PC-9 (cell line): ENCODE results near the gene CNTN5. TPM values are rescaled to one million over a fixed set of nuclear protein-coding genes. Genes with fewer than 3 reads are reported as not detected.

Source experiments
- BruUV-seq: library from RNA; stranded (reverse); fragments of 400-500 nt; replicated peaks from 2 replicates; lab custom pipeline; 2021; lab: Mats Ljungman, UMichigan
- CTCF ChIA-PET: fragments of 300-600 bp; sonication (Branson Sonifier 250); formaldehyde crosslinking; loops from one replicate; lab custom pipeline; 2022; ENCODE audit warnings: antibody characterized with exemption; lab: Charles Lee
- POLR2A ChIA-PET: fragments of 300-600 bp; sonication (Branson Sonifier 250); formaldehyde crosslinking; loops from one replicate; lab custom pipeline; 2022; ENCODE audit warnings: antibody characterized with exemption; ENCODE audit not compliant: unreplicated experiment; lab: Charles Lee
- DNase-seq, 2 experiments: peaks; one replicate each; pipeline versions ENCODE4 v3.0.0 to v3.0.0-alpha.2; 2015 to 2022; ENCODE audit warnings: mixed read lengths in 1 of 2
- H2AFZ ChIP-seq: fragments of 200-600 bp; sonication (generic); 2 replicates; pipeline ENCODE4 v1.8.1; 2017; ENCODE audit warnings: antibody characterized with exemption
- H3F3A ChIP-seq: fragments of 200-600 bp; sonication (generic); 2 replicates; pipeline ENCODE4 v1.8.1; 2017; ENCODE audit warnings: antibody characterized with exemption, mild to moderate bottlenecking, low read depth; ENCODE audit not compliant: insufficient read depth
- H3K27ac ChIP-seq: fragments of 200-600 bp; sonication (generic); 2 replicates; pipeline ENCODE4 v1.6.1; 2016; ENCODE audit warnings: mixed run types
- H3K27me3 ChIP-seq: fragments of 200-600 bp; sonication (generic); 2 replicates; pipeline ENCODE4 v1.6.1; 2016; ENCODE audit warnings: low read depth, mixed run types; ENCODE audit not compliant: insufficient read depth
- H3K36me3 ChIP-seq: fragments of 200-600 bp; sonication (generic); 2 replicates; pipeline ENCODE4 v1.6.1; 2016; ENCODE audit warnings: low read depth, mixed run types
- H3K4me1 ChIP-seq: fragments of 200-600 bp; sonication (generic); replicated peaks from 2 replicates; pipeline ENCODE4 v1.6.1; 2016; ENCODE audit warnings: mixed run types; ENCODE audit not compliant: insufficient read depth
- H3K4me2 ChIP-seq: fragments of 200-600 bp; sonication (generic); 2 replicates; pipeline ENCODE4 v1.6.1; 2017; ENCODE audit warnings: mixed run types
- H3K4me3 ChIP-seq: fragments of 200-600 bp; sonication (generic); 2 replicates; pipeline ENCODE4 v1.6.1; 2016; ENCODE audit warnings: mixed run types
- H3K79me2 ChIP-seq: fragments of 200-600 bp; sonication (generic); 2 replicates; pipeline ENCODE4 v1.6.1; 2017; ENCODE audit warnings: low read depth, mixed run types
- H3K9me2 ChIP-seq: fragments of 200-600 bp; sonication (generic); 2 replicates; pipeline ENCODE4 v1.8.1; 2017; ENCODE audit warnings: mild to moderate bottlenecking; ENCODE audit not compliant: insufficient read depth
- H3K9me3 ChIP-seq: fragments of 200-600 bp; sonication (generic); 2 replicates; pipeline ENCODE4 v1.8.1; 2016; ENCODE audit warnings: low read depth; ENCODE audit not compliant: insufficient read depth
- H4K20me1 ChIP-seq: fragments of 200-600 bp; sonication (generic); 2 replicates; pipeline ENCODE4 v1.8.1; 2017; ENCODE audit not compliant: insufficient read depth
- EZH2 ChIP-seq: fragments of 200-600 bp; sonication (generic); IDR thresholded peaks from 2 replicates; pipeline ENCODE4 v1.8.0; 2017; ENCODE audit warnings: antibody characterized with exemption, low read depth
- intact Hi-C: fragments of 100-400 bp; cut with micrococcal nuclease; formaldehyde crosslinking; loops from one replicate; pipeline ENCODE4 v1.10.0; 2022; ENCODE audit not compliant: unreplicated experiment
- total RNA-seq: library from RNA; stranded (reverse); gene quantifications from 2 replicates; pipeline ENCODE4 v1.2.3, GENCODE V29; 2021
- TF ChIP-seq, protein P1 (sequence below): fragments of 200-600 bp; sonication (generic); conservative IDR thresholded peaks from 2 replicates; pipeline ENCODE4 v1.6.1; 2017; ENCODE audit warnings: mixed run types, antibody characterized with exemption, mild to moderate bottlenecking, moderate library complexity

The CNTN5 gene
- total RNA-seq, 1 experiment from 2014 or later: not detected

DNA sequence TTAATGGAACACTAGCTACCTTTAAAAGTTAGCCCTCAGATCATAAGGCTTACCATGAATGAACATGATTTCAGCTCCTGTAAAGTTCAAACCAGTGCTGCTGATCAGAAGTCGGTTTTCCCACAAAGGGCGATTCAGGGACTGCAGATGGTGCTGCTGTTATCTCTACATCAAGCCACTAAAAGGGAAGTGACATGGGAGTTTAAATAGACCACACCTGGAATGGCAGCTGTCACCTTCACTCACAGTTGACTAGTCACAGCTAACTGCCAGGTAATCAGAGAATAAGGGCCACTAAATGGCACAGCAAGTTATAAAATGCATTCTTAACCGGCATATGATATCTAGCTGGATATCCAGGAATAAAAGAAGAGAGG, 1085.2 kb downstream of the CNTN5 start:
- ChIA-PET CTCF (no interaction called here), POLR2A (no interaction called here)
- Histone ChIP-seq H3K9me3 (no peaks in the 10 kb centered on the region), H3K4me3 (no peak overlapping the region), H3K9me2 (peaks cover 4% of the 10 kb centered on the region; the same call in 1 of the 2 replicates), H3K36me3 (no peaks in the 10 kb centered on the region), H3K4me1 (no peaks in the 10 kb centered on the region), H3K27me3 (no peaks in the 10 kb centered on the region), H3K27ac (no peak overlapping the region), H3K79me2 (no peaks in the 10 kb centered on the region), H3K4me2 (no peak overlapping the region), H2AFZ (no peak overlapping the region), H3F3A (no peaks in the 10 kb centered on the region), H4K20me1 (no peaks in the 10 kb centered on the region)
- intact Hi-C loops: no loop called here
- BruUV-seq: no TSS peak
- TF ChIP-seq EZH2: no peak
- TF ChIP-seq, protein P1, sequence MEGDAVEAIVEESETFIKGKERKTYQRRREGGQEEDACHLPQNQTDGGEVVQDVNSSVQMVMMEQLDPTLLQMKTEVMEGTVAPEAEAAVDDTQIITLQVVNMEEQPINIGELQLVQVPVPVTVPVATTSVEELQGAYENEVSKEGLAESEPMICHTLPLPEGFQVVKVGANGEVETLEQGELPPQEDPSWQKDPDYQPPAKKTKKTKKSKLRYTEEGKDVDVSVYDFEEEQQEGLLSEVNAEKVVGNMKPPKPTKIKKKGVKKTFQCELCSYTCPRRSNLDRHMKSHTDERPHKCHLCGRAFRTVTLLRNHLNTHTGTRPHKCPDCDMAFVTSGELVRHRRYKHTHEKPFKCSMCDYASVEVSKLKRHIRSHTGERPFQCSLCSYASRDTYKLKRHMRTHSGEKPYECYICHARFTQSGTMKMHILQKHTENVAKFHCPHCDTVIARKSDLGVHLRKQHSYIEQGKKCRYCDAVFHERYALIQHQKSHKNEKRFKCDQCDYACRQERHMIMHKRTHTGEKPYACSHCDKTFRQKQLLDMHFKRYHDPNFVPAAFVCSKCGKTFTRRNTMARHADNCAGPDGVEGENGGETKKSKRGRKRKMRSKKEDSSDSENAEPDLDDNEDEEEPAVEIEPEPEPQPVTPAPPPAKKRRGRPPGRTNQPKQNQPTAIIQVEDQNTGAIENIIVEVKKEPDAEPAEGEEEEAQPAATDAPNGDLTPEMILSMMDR: no peak
- no peak for DNase-seq

- BruUV-seq: no TSS peak
- H3K4me3 ChIP-seq: no peak overlapping the region
Measured at GRCh38 chr11:100119176-100119575, 1098.4 kb downstream of the CNTN5 start.

GRCh38 chr11:100133114-100133513, 1112.4 kb downstream of the CNTN5 start:
- Histone ChIP-seq H3K4me3 (no peak overlapping the region), H3K27ac (no peak overlapping the region), H3K4me1 (no peaks in the 10 kb centered on the region), H3K36me3 (no peaks in the 10 kb centered on the region), H3K79me2 (no peaks in the 10 kb centered on the region), H3K4me2 (no peak overlapping the region), H3K27me3 (no peaks in the 10 kb centered on the region), H3K9me2 (no peaks in the 10 kb centered on the region), H4K20me1 (no peaks in the 10 kb centered on the region), H2AFZ (no peak overlapping the region), H3K9me3 (no peaks in the 10 kb centered on the region), H3F3A (no peaks in the 10 kb centered on the region)
- BruUV-seq: no TSS peak
- TF ChIP-seq, protein P1: no peak
- TF ChIP-seq EZH2: no peak
- ChIA-PET CTCF (no interaction called here), POLR2A (no interaction called here)
- intact Hi-C loops: no loop called here
- no peak for DNase-seq

More at GRCh38 chr11:100119176-100119575, 1098.4 kb downstream of the CNTN5 start:
- H3K9me2 ChIP-seq: no peaks in the 10 kb centered on the region
- no peaks in the 10 kb centered on the region for H3K79me2 ChIP-seq
- ChIA-PET POLR2A (no interaction called here), CTCF (no interaction called here)
- no peaks in the 10 kb centered on the region for H3F3A ChIP-seq
- no peaks in the 10 kb centered on the region for H3K4me1 ChIP-seq
- no peak overlapping the region for H3K4me2 ChIP-seq
- TF ChIP-seq, protein P1: no peak
- no peak for TF ChIP-seq EZH2
- intact Hi-C loops: loop anchor here (5.0 kb wide), 1 partner anchor 362 kb away; no protein-coding TSS in a partner anchor
- H3K9me3 ChIP-seq: no peaks in the 10 kb centered on the region
- no peak for DNase-seq
- H3K27me3 ChIP-seq: no peaks in the 10 kb centered on the region
- no peak overlapping the region for H3K27ac ChIP-seq
- H2AFZ ChIP-seq: no peak overlapping the region
- no peaks in the 10 kb centered on the region for H4K20me1 ChIP-seq
- no peaks in the 10 kb centered on the region for H3K36me3 ChIP-seq
